HG02885 (cell line): ENCODE results near the gene GPR107.

Source experiments
- ATAC-seq: cut with Tn5 transposase; IDR thresholded peaks from one replicate; pipeline ENCODE4 v1.9.1; 2021; ENCODE audit warnings: mild to moderate bottlenecking; ENCODE audit not compliant: unreplicated experiment, poor library complexity

GPR107 gene

GRCh38 chr9:130155647-130156046 is 101.9 kb downstream of the GPR107 start:
- ATAC-seq: no peak

GRCh38 chr9:130156672-130157071 is 103.0 kb downstream of the GPR107 start:
- ATAC-seq: no peak

GRCh38 chr9:130157079-130157478 is 103.4 kb downstream of the GPR107 start:
- no peak for ATAC-seq

- ATAC-seq: no peak
Measured at GRCh38 chr9:130158001-130158400, 104.3 kb downstream of the GPR107 start.

GRCh38 chr9:130159057-130159456 is 105.4 kb downstream of the GPR107 start:
- no peak for ATAC-seq

- ATAC-seq: no peak
Measured at GRCh38 chr9:130159915-130160670, 106.4 kb downstream of the GPR107 start.

GRCh38 chr9:130160862-130161470 is 107.3 kb downstream of the GPR107 start:
- ATAC-seq: no peak

- no peak for ATAC-seq
Measured at GRCh38 chr9:130165579-130165978, 111.9 kb downstream of the GPR107 start.

- ATAC-seq: no peak
Measured at GRCh38 chr9:130166399-130166798, 112.7 kb downstream of the GPR107 start.

GRCh38 chr9:130167927-130168326 is 114.2 kb downstream of the GPR107 start:
- no peak for ATAC-seq

GRCh38 chr9:130171226-130172148 is 117.8 kb downstream of the GPR107 start:
- ATAC-seq: no peak

GRCh38 chr9:130172161-130172857 is 118.6 kb downstream of the GPR107 start, which contains the start of gene NCS1:
Gene NCS1 (plus strand): TSS chr9:130172404. CDS start chr9:130172664, 260 bp downstream.
- ATAC-seq: no peak

GRCh38 chr9:130172858-130173665 is 119.4 kb downstream of the GPR107 start:
- ATAC-seq: no peak

- no peak for ATAC-seq
Measured at GRCh38 chr9:130173666-130173983, 119.9 kb downstream of the GPR107 start.

GRCh38 chr9:130174025-130174424 is 120.3 kb downstream of the GPR107 start:
- no peak for ATAC-seq

- ATAC-seq: no peak
Measured at GRCh38 chr9:130174920-130175321, 121.2 kb downstream of the GPR107 start.

- ATAC-seq: no peak
Measured at GRCh38 chr9:130175355-130175754, 121.6 kb downstream of the GPR107 start.

GRCh38 chr9:130176760-130177159 is 123.1 kb downstream of the GPR107 start:
- ATAC-seq: no peak
